ENCODE data around the gene SPSB1. TPM values are rescaled to one million over a fixed set of nuclear protein-coding genes. Genes with fewer than 3 reads are reported as not detected.

SPSB1 gene
- total RNA-seq, 1 experiment from 2014 or later = 18.2 TPM

DNA sequence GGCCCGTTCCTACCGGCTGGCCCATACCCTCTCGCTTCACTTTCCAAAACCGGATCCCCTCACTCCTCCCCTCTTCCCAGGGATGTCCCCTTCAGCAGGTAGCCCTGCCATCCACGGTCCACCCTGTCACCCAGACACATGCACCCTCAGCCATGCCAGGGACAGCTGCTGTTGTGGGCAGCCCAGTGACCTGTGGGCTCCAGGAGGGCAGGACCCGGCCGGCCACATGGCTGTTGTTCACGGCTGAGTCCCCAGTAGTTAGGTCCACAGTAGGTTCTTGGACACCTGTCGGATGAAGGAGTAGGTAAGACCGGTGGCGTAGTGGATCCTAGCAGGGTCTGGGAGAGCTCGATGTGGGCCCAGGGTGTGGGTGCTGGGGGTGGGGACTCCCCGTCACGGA, 12.5 kb downstream of the SPSB1 start:
- POLR2A ChIA-PET = no interaction called here
- CTCF ChIA-PET = no interaction called here
- H3K27ac Mint-ChIP-seq (ENCODE audit: unreplicated experiment) = peak overlapping the region; percentile 57

DNA sequence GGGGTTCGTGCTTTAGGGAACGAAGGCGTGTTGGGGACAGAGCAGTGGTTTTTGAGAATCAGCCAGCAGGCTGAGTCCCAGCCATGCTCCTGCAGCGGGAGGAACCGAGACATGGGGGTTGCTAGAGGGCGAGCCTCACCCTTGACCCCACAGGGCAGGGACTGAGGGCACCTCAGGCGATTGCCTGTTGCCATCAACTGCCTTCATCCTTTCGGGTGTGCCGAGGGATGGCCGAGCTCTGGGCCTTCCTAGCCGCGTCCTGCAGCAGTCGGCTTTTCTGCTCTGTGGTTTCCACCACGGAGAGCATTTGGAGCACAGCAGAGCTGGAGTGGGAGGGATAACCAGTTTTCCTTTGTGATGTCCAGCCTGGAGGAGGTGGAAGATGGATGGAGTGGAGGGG, 13.3 kb downstream of the SPSB1 start:
- intact Hi-C loops (cut with micrococcal nuclease; ENCODE audit: unreplicated experiment) = no loop called here
- peaks cover 9% of the 10 kb centered on the region for H3K4me1 Mint-ChIP-seq (ENCODE audit: low read depth, unreplicated experiment)
- no peaks in the 10 kb centered on the region for H3K9me3 Mint-ChIP-seq (ENCODE audit: unreplicated experiment)
- peak overlapping the region; percentile 57 for H3K27ac Mint-ChIP-seq (ENCODE audit: unreplicated experiment)
- H3K4me1 ChIP-seq = peaks cover 5% of the 10 kb centered on the region
- POLR2A ChIA-PET = no interaction called here
- no TSS peak for BruUV-seq (replicated peaks)
- no peak overlapping the region for H3K4me3 Mint-ChIP-seq (ENCODE audit: unreplicated experiment)
- no peaks in the 10 kb centered on the region for H3K36me3 ChIP-seq (ENCODE audit: control insufficient read depth, insufficient read depth, low read length)
- TF ChIP-seq, protein P1, sequence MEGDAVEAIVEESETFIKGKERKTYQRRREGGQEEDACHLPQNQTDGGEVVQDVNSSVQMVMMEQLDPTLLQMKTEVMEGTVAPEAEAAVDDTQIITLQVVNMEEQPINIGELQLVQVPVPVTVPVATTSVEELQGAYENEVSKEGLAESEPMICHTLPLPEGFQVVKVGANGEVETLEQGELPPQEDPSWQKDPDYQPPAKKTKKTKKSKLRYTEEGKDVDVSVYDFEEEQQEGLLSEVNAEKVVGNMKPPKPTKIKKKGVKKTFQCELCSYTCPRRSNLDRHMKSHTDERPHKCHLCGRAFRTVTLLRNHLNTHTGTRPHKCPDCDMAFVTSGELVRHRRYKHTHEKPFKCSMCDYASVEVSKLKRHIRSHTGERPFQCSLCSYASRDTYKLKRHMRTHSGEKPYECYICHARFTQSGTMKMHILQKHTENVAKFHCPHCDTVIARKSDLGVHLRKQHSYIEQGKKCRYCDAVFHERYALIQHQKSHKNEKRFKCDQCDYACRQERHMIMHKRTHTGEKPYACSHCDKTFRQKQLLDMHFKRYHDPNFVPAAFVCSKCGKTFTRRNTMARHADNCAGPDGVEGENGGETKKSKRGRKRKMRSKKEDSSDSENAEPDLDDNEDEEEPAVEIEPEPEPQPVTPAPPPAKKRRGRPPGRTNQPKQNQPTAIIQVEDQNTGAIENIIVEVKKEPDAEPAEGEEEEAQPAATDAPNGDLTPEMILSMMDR (IDR thresholded peaks at IDR 0.05; ENCODE audit: insufficient read depth in 1 of 2, low read depth in 1 of 2, low read length in 1 of 2, severe bottlenecking in 1 of 2, unreplicated experiment in 1 of 2) = no peak
- H3K9me3 ChIP-seq = no peaks in the 10 kb centered on the region
- no peaks in the 10 kb centered on the region for H3K27me3 Mint-ChIP-seq (ENCODE audit: insufficient read depth, unreplicated experiment)
- DNase-seq = no peak
- no peak overlapping the region for H3K4me3 ChIP-seq (ENCODE audit: low read depth, low read length)
- peaks cover 8% of the 10 kb centered on the region for H3K36me3 Mint-ChIP-seq (ENCODE audit: insufficient read depth, unreplicated experiment)
- CTCF ChIA-PET = no interaction called here
- no peaks in the 10 kb centered on the region for H3K27me3 ChIP-seq (replicated peaks; ENCODE audit: control insufficient read depth, insufficient read depth, low read length)

More for the DNA sequence above, 12.5 kb downstream of the SPSB1 start:
- H3K9me3 Mint-ChIP-seq (ENCODE audit: unreplicated experiment) = no peaks in the 10 kb centered on the region
- no peak overlapping the region for H3K4me3 ChIP-seq (ENCODE audit: low read depth, low read length)
- H3K9me3 ChIP-seq = no peaks in the 10 kb centered on the region
- no peak overlapping the region for H3K4me3 Mint-ChIP-seq (ENCODE audit: unreplicated experiment)
- H3K36me3 ChIP-seq (ENCODE audit: control insufficient read depth, insufficient read depth, low read length) = 0 out of 2 replicates have a peak, but pooled peaks cover 4% of the 10 kb centered on the region
- no peaks in the 10 kb centered on the region for H3K27me3 ChIP-seq (replicated peaks; ENCODE audit: control insufficient read depth, insufficient read depth, low read length)
- BruUV-seq (replicated peaks) = no TSS peak
- H3K4me1 ChIP-seq = peaks cover 13% of the 10 kb centered on the region
- TF ChIP-seq, protein P1 (IDR thresholded peaks at IDR 0.05; ENCODE audit: insufficient read depth in 1 of 2, low read depth in 1 of 2, low read length in 1 of 2, severe bottlenecking in 1 of 2, unreplicated experiment in 1 of 2) = no peak
- no peak for DNase-seq
- peaks cover 17% of the 10 kb centered on the region for H3K4me1 Mint-ChIP-seq (ENCODE audit: low read depth, unreplicated experiment)
- intact Hi-C loops (cut with micrococcal nuclease; ENCODE audit: unreplicated experiment) = no loop called here
- H3K27me3 Mint-ChIP-seq (ENCODE audit: insufficient read depth, unreplicated experiment) = no peaks in the 10 kb centered on the region
- peaks cover 15% of the 10 kb centered on the region for H3K36me3 Mint-ChIP-seq (ENCODE audit: insufficient read depth, unreplicated experiment)

DNA sequence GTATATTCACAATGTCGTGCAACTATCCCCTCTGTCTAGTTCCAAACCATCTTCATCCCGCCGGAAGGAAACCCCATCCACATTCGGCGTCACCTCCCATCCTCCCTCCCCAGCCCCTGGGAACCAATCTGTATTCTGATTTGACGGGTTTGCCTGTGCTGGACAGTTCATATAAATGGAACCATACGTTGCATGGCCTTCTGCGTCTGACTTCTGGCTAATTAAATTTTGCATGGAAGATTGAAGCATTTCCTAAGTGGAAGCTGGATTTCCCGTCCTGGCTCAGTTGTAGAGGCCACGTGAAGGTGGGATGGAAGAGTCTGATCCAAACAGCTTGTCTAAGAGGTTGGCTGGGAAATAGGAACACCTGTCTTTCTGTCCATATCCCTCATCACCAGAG, 14.6 kb downstream of the SPSB1 start:
- peaks cover 6% of the 10 kb centered on the region for H3K4me1 Mint-ChIP-seq (ENCODE audit: low read depth, unreplicated experiment)
- POLR2A ChIA-PET = no interaction called here

More for the DNA sequence above, 14.6 kb downstream of the SPSB1 start:
- Histone ChIP-seq H3K36me3 (ENCODE audit: control insufficient read depth, insufficient read depth, low read length) (no peaks in the 10 kb centered on the region), H3K9me3 (no peaks in the 10 kb centered on the region), H3K27me3 (replicated peaks; ENCODE audit: control insufficient read depth, insufficient read depth, low read length) (no peaks in the 10 kb centered on the region), H3K4me3 (ENCODE audit: low read depth, low read length) (no peak overlapping the region), H3K4me1 (peaks cover 7% of the 10 kb centered on the region; the same call in 1 of the 2 replicates)
- DNase-seq = no peak
- Mint-ChIP-seq H3K9me3 (ENCODE audit: unreplicated experiment) (no peaks in the 10 kb centered on the region), H3K4me3 (ENCODE audit: unreplicated experiment) (no peak overlapping the region), H3K36me3 (ENCODE audit: insufficient read depth, unreplicated experiment) (peaks cover 8% of the 10 kb centered on the region), H3K27me3 (ENCODE audit: insufficient read depth, unreplicated experiment) (no peaks in the 10 kb centered on the region), H3K27ac (ENCODE audit: unreplicated experiment) (no peak overlapping the region)
- BruUV-seq (replicated peaks) = no TSS peak
- TF ChIP-seq, protein P1 (IDR thresholded peaks at IDR 0.05; ENCODE audit: insufficient read depth in 1 of 2, low read depth in 1 of 2, low read length in 1 of 2, severe bottlenecking in 1 of 2, unreplicated experiment in 1 of 2) = no peak
- CTCF ChIA-PET = interaction anchor here (0.6 kb wide), 1 partner anchor 128 kb away, joined by 3 read pairs; no protein-coding TSS in a partner anchor
- intact Hi-C loops (cut with micrococcal nuclease; ENCODE audit: unreplicated experiment) = no loop called here

All from Caco-2 (cell line).